Stimulated activated CD8-positive, alpha-beta memory T cell treated with anti-CD3 and anti-CD28 coated beads, Interleukin-12 subunit alpha, Interleukin-12 subunit beta, amount 100 ng/mL, for 4 hours (primary cell): ENCODE measurements around the gene GRPR.
"Not testable (repeated sequence)": the region's sequence is repeated elsewhere in the genome, so short reads cannot be mapped to it uniquely, and the experiment has no call there.

Source experiments
- DNase-seq: peaks from one replicate; pipeline ENCODE4 v3.0.0-alpha.2; 2020; ENCODE audit warnings: low read depth

The GRPR gene

GRCh38 chrX:16177260-16177659 lies 53.9 kb downstream of the GRPR start:
- DNase-seq: no peak

GRCh38 chrX:16183843-16184242 lies 60.5 kb downstream of the GRPR start:
- DNase-seq: not testable (repeated sequence)

GRCh38 chrX:16185725-16186136 lies 62.4 kb downstream of the GRPR start:
- DNase-seq: no peak

- DNase-seq: no peak
Observed at GRCh38 chrX:16186380-16187007, 63.1 kb downstream of the GRPR start.

GRCh38 chrX:16187024-16187760 lies 63.8 kb downstream of the GRPR start:
- DNase-seq: no peak

GRCh38 chrX:16188687-16189086 lies 65.3 kb downstream of the GRPR start:
- no peak for DNase-seq

- DNase-seq: no peak
Observed at GRCh38 chrX:16191605-16192004, 68.2 kb downstream of the GRPR start.

GRCh38 chrX:16196829-16197228 lies 73.5 kb downstream of the GRPR start:
- no peak for DNase-seq

GRCh38 chrX:16199343-16199742 lies 76.0 kb downstream of the GRPR start:
- no peak for DNase-seq

GRCh38 chrX:16202943-16203342 lies 79.6 kb downstream of the GRPR start:
- no peak for DNase-seq
